Measurements from ENCODE around the gene B4GALNT1. TPM values are rescaled to one million over a fixed set of nuclear protein-coding genes. Genes with fewer than 3 reads are reported as not detected.

The B4GALNT1 gene
- total and polyA plus RNA-seq, 7 experiments from 2014 or later = 1.4 TPM; not detected in 6

DNA sequence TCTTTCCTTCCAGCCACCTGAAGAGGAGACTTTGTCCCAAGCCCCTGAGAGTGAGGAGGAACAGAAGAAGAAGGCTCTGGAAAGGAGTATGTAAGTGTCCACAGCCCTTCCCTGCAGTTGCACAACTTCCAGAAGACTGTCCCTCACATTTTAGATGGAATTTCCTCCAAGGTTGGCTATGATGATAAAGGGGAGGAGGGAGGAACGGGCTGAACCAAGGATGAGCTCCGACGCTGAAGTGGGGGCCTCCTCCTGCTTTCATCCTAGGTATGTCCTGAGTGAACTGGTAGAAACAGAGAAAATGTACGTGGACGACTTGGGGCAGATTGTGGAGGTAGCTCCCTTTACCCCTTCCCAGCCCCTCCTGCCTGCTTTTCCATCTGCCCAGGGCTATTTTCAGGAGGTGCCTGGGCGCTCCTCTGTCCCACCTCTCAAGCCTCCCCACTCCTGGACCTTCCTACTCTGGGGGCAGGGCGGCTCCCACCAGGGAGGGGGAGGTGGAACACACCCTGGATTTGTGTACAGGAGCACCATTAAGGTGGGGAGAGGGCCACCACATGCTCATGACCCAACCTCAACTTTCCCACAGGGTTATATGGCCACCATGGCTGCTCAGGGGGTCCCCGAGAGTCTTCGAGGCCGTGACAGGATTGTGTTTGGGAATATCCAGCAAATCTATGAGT, 19.4 kb downstream of the B4GALNT1 start:
- Mint-ChIP-seq H3K9me3 (no peaks in the 10 kb centered on the region), H3K4me1 (peaks cover 0 to 13% (median 6%) of the 10 kb centered on the region in 7 donors), H3K27ac (no peak overlapping the region), H3K27me3 (peaks cover 12 to 77% (median 43%) of the 10 kb centered on the region in 5 donors), H3K36me3 (peaks cover 0 to 7% (median 0%) of the 10 kb centered on the region in 5 donors), H3K4me3 (no peak overlapping the region)
- Histone ChIP-seq H3K4me1 (ENCODE audit: control insufficient read depth in 2 of 2, insufficient read depth in 2 of 2, low read length in 2 of 2) (peaks cover 0 to 8% of the 10 kb centered on the region in 2 donors), H3K36me3 (ENCODE audit: control insufficient read depth in 2 of 3, insufficient read depth in 3 of 3, low read length in 3 of 3) (no peaks in the 10 kb centered on the region), H3K27ac (ENCODE audit: low read depth, low read length) (no peak overlapping the region), H3K9me3 (ENCODE audit: control insufficient read depth in 2 of 3, low read length in 3 of 3) (no peaks in the 10 kb centered on the region), H3K4me3 (ENCODE audit: low read length) (no peak overlapping the region), H3K27me3 (ENCODE audit: control insufficient read depth in 2 of 2, insufficient read depth in 2 of 2, low read length in 2 of 2) (peaks cover 0 to 8% of the 10 kb centered on the region in 2 donors)
- intact Hi-C loops (cut with micrococcal nuclease) = no loop called here
- CTCF ChIA-PET = interaction anchor here (1.5 kb wide), 1 partner anchor 33 kb away, joined by 3 read pairs; no protein-coding TSS in a partner anchor
- ATAC-seq = no peak
- POLR2A ChIA-PET = interaction anchor here (0.6 to 0.9 kb wide), 2 partner anchors 22 to 235 kb away, joined by 3 read pairs; partner anchors contain the start of gene PIP4K2C
- no peak for DNase-seq

DNA sequence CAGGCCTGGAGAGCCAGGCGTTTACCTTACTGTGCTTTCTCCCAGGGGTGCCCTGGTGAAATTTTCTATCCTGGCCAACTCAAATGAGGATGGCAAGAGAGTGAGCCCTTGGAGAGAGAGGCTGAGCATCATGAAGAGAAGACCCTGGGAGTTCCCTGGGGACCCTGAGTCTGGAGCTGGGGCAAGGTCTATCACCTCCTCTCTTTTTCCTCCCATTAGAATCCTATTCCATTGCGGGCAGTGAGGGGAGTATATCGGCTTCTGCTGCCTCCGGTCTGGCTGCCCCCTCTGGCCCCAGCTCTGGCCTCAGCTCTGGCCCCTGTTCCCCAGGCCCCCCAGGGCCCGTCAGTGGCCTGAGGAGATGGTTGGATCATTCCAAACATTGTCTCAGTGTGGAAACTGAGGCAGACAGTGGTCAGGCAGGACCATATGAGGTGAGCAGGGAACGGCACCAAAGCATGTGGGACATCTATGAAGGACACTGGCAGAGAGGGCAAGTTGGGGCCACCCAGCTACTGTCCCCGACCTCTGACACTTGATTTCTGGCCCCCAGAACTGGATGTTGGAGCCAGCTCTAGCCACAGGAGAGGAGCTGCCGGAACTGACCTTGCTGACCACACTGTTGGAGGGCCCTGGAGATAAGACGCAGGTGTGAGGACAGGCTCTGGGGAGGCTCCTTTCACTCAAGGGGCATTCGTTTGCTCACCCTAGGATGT, 20.1 kb downstream of the B4GALNT1 start:
- H3K9me3 Mint-ChIP-seq = no peaks in the 10 kb centered on the region
- ATAC-seq (no peak), DNase-seq (no peak)
- H3K4me3 Mint-ChIP-seq = peak overlapping the region in 7 of 10 donors; percentile 17 to 88 (median 49)
- H3K27me3 Mint-ChIP-seq = peaks cover 8 to 70% (median 39%) of the 10 kb centered on the region in 5 donors
- peaks cover 0 to 13% (median 6%) of the 10 kb centered on the region in 7 donors for H3K4me1 Mint-ChIP-seq
- CTCF ChIA-PET = interaction anchor here (1.3 to 1.5 kb wide), 2 partner anchors 8 to 33 kb away, joined by 3 read pairs; no protein-coding TSS in a partner anchor
- Histone ChIP-seq H3K36me3 (ENCODE audit: control insufficient read depth in 2 of 3, insufficient read depth in 3 of 3, low read length in 3 of 3) (no peaks in the 10 kb centered on the region), H3K9me3 (ENCODE audit: control insufficient read depth in 2 of 3, low read length in 3 of 3) (no peaks in the 10 kb centered on the region), H3K27ac (ENCODE audit: low read depth, low read length) (no peak overlapping the region), H3K4me1 (ENCODE audit: control insufficient read depth in 2 of 2, insufficient read depth in 2 of 2, low read length in 2 of 2) (peaks cover 0 to 8% of the 10 kb centered on the region in 2 donors), H3K27me3 (ENCODE audit: control insufficient read depth in 2 of 2, insufficient read depth in 2 of 2, low read length in 2 of 2) (peaks cover 0 to 6% of the 10 kb centered on the region in 2 donors), H3K4me3 (ENCODE audit: low read length) (no peak overlapping the region)
- H3K27ac Mint-ChIP-seq = no peak overlapping the region
- peaks cover 0 to 8% (median 0%) of the 10 kb centered on the region in 5 donors for H3K36me3 Mint-ChIP-seq
- POLR2A ChIA-PET = interaction anchor here (0.8 kb wide), 1 partner anchor 21 kb away, joined by 4 read pairs; the partner anchor contains the start of gene PIP4K2C
- intact Hi-C loops (cut with micrococcal nuclease) = no loop called here

DNA sequence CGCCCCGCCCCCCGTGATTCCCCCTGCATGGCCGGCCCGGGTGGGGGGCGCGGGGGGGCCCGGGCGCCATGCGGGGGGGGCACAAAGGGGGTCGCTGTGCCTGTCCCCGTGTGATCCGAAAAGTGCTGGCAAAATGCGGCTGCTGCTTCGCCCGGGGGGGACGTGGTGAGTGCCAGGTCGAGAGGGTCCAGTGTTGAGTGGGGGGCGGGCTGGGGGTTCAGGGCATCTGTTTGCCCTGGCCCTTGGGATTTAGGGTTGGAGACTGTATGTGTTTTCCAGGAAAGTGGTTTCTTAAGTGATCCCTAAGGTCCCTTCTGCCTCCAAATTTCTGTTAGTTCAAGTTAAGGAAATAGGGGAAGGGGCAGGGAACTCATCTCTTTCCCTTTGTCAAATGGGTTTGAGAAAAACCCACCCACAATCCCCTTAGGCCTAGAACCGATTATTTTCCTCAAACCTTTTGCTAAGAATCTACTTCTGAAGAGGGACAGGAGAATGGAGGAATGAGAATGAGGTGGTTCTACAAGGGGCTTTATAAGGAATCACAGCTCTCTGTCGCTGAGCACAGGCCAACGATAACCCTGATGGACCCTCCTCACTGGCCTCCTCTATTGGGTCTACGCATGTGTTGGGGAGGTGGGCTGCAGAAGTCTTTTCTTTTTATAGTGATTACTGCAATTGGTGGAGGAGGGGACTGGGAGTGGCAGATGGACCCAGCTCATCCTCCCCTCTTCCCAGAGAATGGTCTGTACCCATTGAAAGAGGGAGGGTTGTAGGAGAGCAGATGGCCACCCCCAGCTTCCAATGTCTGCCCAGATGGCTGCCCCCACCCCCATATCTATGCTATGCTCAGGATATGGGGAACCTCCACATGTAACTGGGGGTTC, 20.9 kb downstream of the B4GALNT1 start:
- Mint-ChIP-seq H3K27ac (no peak overlapping the region), H3K4me3 (peak overlapping the region; percentile 49 to 88 (median 73)), H3K27me3 (peaks cover 0 to 62% (median 31%) of the 10 kb centered on the region in 5 donors), H3K36me3 (peaks cover 0 to 13% (median 0%) of the 10 kb centered on the region in 5 donors), H3K4me1 (peaks cover 0 to 13% (median 6%) of the 10 kb centered on the region in 7 donors), H3K9me3 (no peaks in the 10 kb centered on the region)
- ATAC-seq = no peak
- DNase-seq = no peak
- POLR2A ChIA-PET = interaction anchor here (0.8 to 1.0 kb wide), 2 partner anchors 9 to 21 kb away, joined by 3 to 4 read pairs; partner anchors contain the start of gene PIP4K2C
- H3K36me3 ChIP-seq (ENCODE audit: control insufficient read depth in 2 of 3, insufficient read depth in 3 of 3, low read length in 3 of 3) = no peaks in the 10 kb centered on the region
- CTCF ChIA-PET = interaction anchor here (1.3 to 1.5 kb wide), 2 partner anchors 9 to 32 kb away, joined by 3 read pairs; no protein-coding TSS in a partner anchor
- no peak overlapping the region for H3K27ac ChIP-seq (ENCODE audit: low read depth, low read length)
- peaks cover 0 to 2% of the 10 kb centered on the region in 2 donors for H3K27me3 ChIP-seq (ENCODE audit: control insufficient read depth in 2 of 2, insufficient read depth in 2 of 2, low read length in 2 of 2)
- H3K4me3 ChIP-seq (ENCODE audit: low read length) = no peak overlapping the region
- peaks cover 0 to 8% of the 10 kb centered on the region in 2 donors for H3K4me1 ChIP-seq (ENCODE audit: control insufficient read depth in 2 of 2, insufficient read depth in 2 of 2, low read length in 2 of 2)
- no peaks in the 10 kb centered on the region for H3K9me3 ChIP-seq (ENCODE audit: control insufficient read depth in 2 of 3, low read length in 3 of 3)
- intact Hi-C loops (cut with micrococcal nuclease) = no loop called here

GRCh38 chr12:57611108-57611826, 21.7 kb downstream of the B4GALNT1 start, which contains the start of gene ARHGEF25:
Gene ARHGEF25, plus strand, starts transcription at chr12:57611435. Its CDS starts 460 bp downstream, at chr12:57611895.
- Mint-ChIP-seq H3K4me3 (peak within 1 kb of the TSS; percentile 65 to 88 (median 80)), H3K36me3 (peaks cover 0 to 13% (median 0%) of the 10 kb centered on the region in 5 donors), H3K4me1 (peaks cover 0 to 16% (median 6%) of the 10 kb centered on the region in 7 donors), H3K27me3 (peaks cover 0 to 54% (median 24%) of the 10 kb centered on the region in 5 donors), H3K9me3 (no peaks in the 10 kb centered on the region), H3K27ac (peak within 1 kb of the TSS in 6 of 9 donors; percentile 15 to 84 (median 42))
- ChIA-PET POLR2A (interaction anchor here (0.6 to 1.1 kb wide), 3 partner anchors 9 to 511 kb away, joined by 3 to 4 read pairs (median 3); no protein-coding TSS in a partner anchor), CTCF (no interaction called here)
- Histone ChIP-seq H3K27me3 (ENCODE audit: control insufficient read depth in 2 of 2, insufficient read depth in 2 of 2, low read length in 2 of 2) (peaks cover 0 to 2% of the 10 kb centered on the region in 2 donors), H3K4me3 (ENCODE audit: low read length) (peak within 1 kb of the TSS; percentile 60), H3K36me3 (ENCODE audit: control insufficient read depth in 2 of 3, insufficient read depth in 3 of 3, low read length in 3 of 3) (no peaks in the 10 kb centered on the region), H3K9me3 (ENCODE audit: control insufficient read depth in 2 of 3, low read length in 3 of 3) (no peaks in the 10 kb centered on the region), H3K4me1 (ENCODE audit: control insufficient read depth in 2 of 2, insufficient read depth in 2 of 2, low read length in 2 of 2) (peaks cover 0 to 8% of the 10 kb centered on the region in 2 donors), H3K27ac (ENCODE audit: low read depth, low read length) (peak within 1 kb of the TSS; percentile 11)
- intact Hi-C loops (cut with micrococcal nuclease) = no loop called here
- DNase-seq (peak in 4 of 9 donors; percentile 20 to 53 (median 32)), ATAC-seq (peak; percentile 61)

DNA sequence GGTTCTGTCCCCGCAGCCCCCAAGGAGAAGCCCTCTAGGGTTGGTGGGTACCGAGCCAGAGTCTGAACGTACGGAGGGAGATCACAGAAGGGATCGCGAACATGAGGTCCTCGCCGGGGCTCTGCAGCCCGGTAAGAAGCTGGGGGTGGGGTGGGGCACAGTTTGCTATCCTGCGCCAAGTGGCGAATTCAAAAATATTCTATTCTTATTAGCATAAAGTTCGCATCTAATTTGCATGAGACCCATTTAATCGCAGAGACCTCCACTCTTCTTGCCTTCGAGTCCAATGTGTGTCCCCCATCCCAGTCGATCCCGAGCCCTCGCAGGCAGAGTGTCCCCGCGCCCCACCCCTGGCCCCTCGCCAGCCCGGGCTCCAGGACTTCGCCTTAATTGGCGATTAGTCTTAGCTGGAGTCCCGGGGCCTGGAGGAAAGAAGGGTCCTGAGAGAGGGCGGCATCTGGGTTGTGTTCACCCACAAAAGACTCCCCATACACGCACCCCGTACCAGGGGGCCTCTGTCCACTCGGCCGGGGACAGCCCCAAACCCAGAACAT, 22.4 kb downstream of the B4GALNT1 start:
- H3K4me3 ChIP-seq (ENCODE audit: low read length) = peak overlapping the region; percentile 60
- ATAC-seq (peak; percentile 24), DNase-seq (no peak)

More for the DNA sequence above, 22.4 kb downstream of the B4GALNT1 start:
- intact Hi-C loops (cut with micrococcal nuclease) = no loop called here
- POLR2A ChIA-PET = interaction anchor here (0.6 to 1.1 kb wide), 3 partner anchors 8 to 510 kb away, joined by 3 to 4 read pairs (median 3); no protein-coding TSS in a partner anchor
- no peak overlapping the region for H3K27ac ChIP-seq (ENCODE audit: low read depth, low read length)
- Mint-ChIP-seq H3K4me3 (peak overlapping the region; percentile 65 to 85 (median 80)), H3K9me3 (no peaks in the 10 kb centered on the region), H3K4me1 (peaks cover 3 to 23% (median 10%) of the 10 kb centered on the region in 7 donors), H3K36me3 (peaks cover 0 to 13% (median 0%) of the 10 kb centered on the region in 5 donors), H3K27ac (peak overlapping the region in 6 of 9 donors; percentile 15 to 84 (median 42)), H3K27me3 (peaks cover 0 to 49% (median 18%) of the 10 kb centered on the region in 5 donors)
- CTCF ChIA-PET = interaction anchor here (0.8 kb wide), 1 partner anchor 131 kb away, joined by 3 read pairs; no protein-coding TSS in a partner anchor
- peaks cover 0 to 2% of the 10 kb centered on the region in 2 donors for H3K27me3 ChIP-seq (ENCODE audit: control insufficient read depth in 2 of 2, insufficient read depth in 2 of 2, low read length in 2 of 2)
- peaks cover 0 to 11% of the 10 kb centered on the region in 2 donors for H3K4me1 ChIP-seq (ENCODE audit: control insufficient read depth in 2 of 2, insufficient read depth in 2 of 2, low read length in 2 of 2)
- no peaks in the 10 kb centered on the region for H3K9me3 ChIP-seq (ENCODE audit: control insufficient read depth in 2 of 3, low read length in 3 of 3)
- no peaks in the 10 kb centered on the region for H3K36me3 ChIP-seq (ENCODE audit: control insufficient read depth in 2 of 3, insufficient read depth in 3 of 3, low read length in 3 of 3)

Data from naive thymus-derived CD4-positive, alpha-beta T cell (primary cell).